GM15510 (cell line): Measurements from ENCODE around the gene DNAH10.

Experiments used
- POLR2A ChIP-seq: IDR thresholded peaks from 3 replicates; pipeline ENCODE4 v1.6.1; 2011; ENCODE audit warnings: borderline replicate concordance; ENCODE audit not compliant: insufficient read length; ENCODE audit errors: extremely low read depth

The DNAH10 gene

GRCh38 chr12:123957196-123957595, 195.1 kb downstream of the DNAH10 start:
- TF ChIP-seq POLR2A: no peak

GRCh38 chr12:123958462-123958861, 196.4 kb downstream of the DNAH10 start:
- no peak for TF ChIP-seq POLR2A

- no peak for TF ChIP-seq POLR2A
These were observed 196.8 kb downstream of the DNAH10 start for GRCh38 chr12:123958876-123959275.

GRCh38 chr12:123960029-123960735, 198.1 kb downstream of the DNAH10 start:
- TF ChIP-seq POLR2A: no peak

GRCh38 chr12:123960856-123961255, 198.8 kb downstream of the DNAH10 start:
- TF ChIP-seq POLR2A: no peak

GRCh38 chr12:123961585-123962345, 199.7 kb downstream of the DNAH10 start:
- no peak for TF ChIP-seq POLR2A

- TF ChIP-seq POLR2A: no peak
These were observed 200.4 kb downstream of the DNAH10 start for GRCh38 chr12:123962513-123962912.

- no peak for TF ChIP-seq POLR2A
These were observed 201.7 kb downstream of the DNAH10 start for GRCh38 chr12:123963821-123964220.

- no peak for TF ChIP-seq POLR2A
These were observed 203.3 kb downstream of the DNAH10 start for GRCh38 chr12:123965382-123965781.

- no peak for TF ChIP-seq POLR2A
These were observed 204.5 kb downstream of the DNAH10 start for GRCh38 chr12:123966596-123966995.

GRCh38 chr12:123967121-123967586, 205.1 kb downstream of the DNAH10 start:
- TF ChIP-seq POLR2A: no peak

GRCh38 chr12:123971449-123971769, 209.3 kb downstream of the DNAH10 start:
- TF ChIP-seq POLR2A: no peak

GRCh38 chr12:123971770-123972456, 209.8 kb downstream of the DNAH10 start:
- TF ChIP-seq POLR2A: no peak

GRCh38 chr12:123972457-123973401, 210.6 kb downstream of the DNAH10 start, which contains the start of the genes CCDC92 and ZNF664:
TSS of gene CCDC92 (minus strand) at chr12:123972831. CDS start at chr12:123944305, 28,526 bp downstream.
TSS of gene ZNF664 (plus strand) at chr12:123973215. CDS start at chr12:124012145, 38,930 bp downstream.
- TF ChIP-seq POLR2A: peak; percentile 80

GRCh38 chr12:123973552-123974341, 211.6 kb downstream of the DNAH10 start:
- no peak for TF ChIP-seq POLR2A
